Loucy (cell line): ENCODE data around the gene KLHL2.

Source experiments
- H2AFZ ChIP-seq: fragments of 200-600 bp; sonication (generic); 2 replicates; pipeline ENCODE4 v1.6.0; 2016; ENCODE audit warnings: antibody characterized with exemption, mild to moderate bottlenecking, low read length, moderate library complexity
- H3F3A ChIP-seq: fragments of 200-600 bp; 2 replicates; pipeline ENCODE4 v1.6.0; 2016; ENCODE audit warnings: antibody characterized with exemption, low read depth, mild to moderate bottlenecking
- H3K27me3 ChIP-seq: fragments of 200-600 bp; sonication (generic); 2 replicates; pipeline ENCODE4 v1.6.1; 2014; ENCODE audit warnings: low read length, mild to moderate bottlenecking; ENCODE audit not compliant: insufficient read depth, poor library complexity, severe bottlenecking
- H3K36me3 ChIP-seq: fragments of 200-600 bp; sonication (generic); 2 replicates; pipeline ENCODE4 v1.6.1; 2016; ENCODE audit warnings: low read length; ENCODE audit not compliant: insufficient read depth
- H3K4me1 ChIP-seq: fragments of 200-600 bp; sonication (generic); 2 replicates; pipeline ENCODE4 v1.5.1; 2014; ENCODE audit warnings: low read length, mild to moderate bottlenecking; ENCODE audit not compliant: insufficient read depth, poor library complexity, severe bottlenecking
- H3K4me2 ChIP-seq: fragments of 200-600 bp; sonication (generic); 2 replicates; pipeline ENCODE4 v1.6.0; 2014; ENCODE audit warnings: antibody characterized with exemption, low read length, low read depth, mild to moderate bottlenecking; ENCODE audit not compliant: poor library complexity, severe bottlenecking
- H3K4me3 ChIP-seq: fragments of 200-600 bp; sonication (generic); 2 replicates; pipeline ENCODE4 v1.5.1; 2014; ENCODE audit warnings: low read length, mild to moderate bottlenecking, mixed read lengths; ENCODE audit not compliant: poor library complexity, severe bottlenecking
- H3K79me2 ChIP-seq: fragments of 200-600 bp; sonication (generic); 2 replicates; pipeline ENCODE4 v1.6.1; 2014; ENCODE audit warnings: low read length; ENCODE audit not compliant: insufficient read depth
- H3K9ac ChIP-seq: fragments of 200-600 bp; sonication (generic); 2 replicates; pipeline ENCODE4 v1.6.0; 2014; ENCODE audit warnings: mild to moderate bottlenecking, low read depth, low read length, moderate library complexity; ENCODE audit not compliant: poor library complexity, severe bottlenecking
- H3K9me2 ChIP-seq: fragments of 200-600 bp; sonication (generic); replicated peaks from 2 replicates; pipeline ENCODE4 v1.6.1; 2016; ENCODE audit warnings: low read depth, low read length, mixed read lengths
- H3K9me3 ChIP-seq: fragments of 200-600 bp; sonication (generic); 2 replicates; pipeline ENCODE4 v1.6.1; 2014; ENCODE audit warnings: mild to moderate bottlenecking, antibody characterized with exemption, low read length, low read depth; ENCODE audit not compliant: insufficient read depth
- H4K20me1 ChIP-seq: fragments of 200-600 bp; sonication (generic); 2 replicates; pipeline ENCODE4 v1.6.0; 2014; ENCODE audit warnings: antibody characterized with exemption, low read length, mild to moderate bottlenecking; ENCODE audit not compliant: insufficient read depth, poor library complexity, severe bottlenecking
- EZH2phosphoT487 ChIP-seq: fragments of 200-600 bp; IDR thresholded peaks from 2 replicates; pipeline ENCODE4 v1.6.1; 2018; ENCODE audit warnings: antibody characterized with exemption, mild to moderate bottlenecking, moderate library complexity, borderline replicate concordance
- TF ChIP-seq, protein P1 (sequence below): fragments of 200-600 bp; sonication (generic); conservative IDR thresholded peaks from 2 replicates; pipeline ENCODE4 v1.5.1; 2014; ENCODE audit warnings: mild to moderate bottlenecking, antibody characterized with exemption, low read length

The KLHL2 gene

DNA sequence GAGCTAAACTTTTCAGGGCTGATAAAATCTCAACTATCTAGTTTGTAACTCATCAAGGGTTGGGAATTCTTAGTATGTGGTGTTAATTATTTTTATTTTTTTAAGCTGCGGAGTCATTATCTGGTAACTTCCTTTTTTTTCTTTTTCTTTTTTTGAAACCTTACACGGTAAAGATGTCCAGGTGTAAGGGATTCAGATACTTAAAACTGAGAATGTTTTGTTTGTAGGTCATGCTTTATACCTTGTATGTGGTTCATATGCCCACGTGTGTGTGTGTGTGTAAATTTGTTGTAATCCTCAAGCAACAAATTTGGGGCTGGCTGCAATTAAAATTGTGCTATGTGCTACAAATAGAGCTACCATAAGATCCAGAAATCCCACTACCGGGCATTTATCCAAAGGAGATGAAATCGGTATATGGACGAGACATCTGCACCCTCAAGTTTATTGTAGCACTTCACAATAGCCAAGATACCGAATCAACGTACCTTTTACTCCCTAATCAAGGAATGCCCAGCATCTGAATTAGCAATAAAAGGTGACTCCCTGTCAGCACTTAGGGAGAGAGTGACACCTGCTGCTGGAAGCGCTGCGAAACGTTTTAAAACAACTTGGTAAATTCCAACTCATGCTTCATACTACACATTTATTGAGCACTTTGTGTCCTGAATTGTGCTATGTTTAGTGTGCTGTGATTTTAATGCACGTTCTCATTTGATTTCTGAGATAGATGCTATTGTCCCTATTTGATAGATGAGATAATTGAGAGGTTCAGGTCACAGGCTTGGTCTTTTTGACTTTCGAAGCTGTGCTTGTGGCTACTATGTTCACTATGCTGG lies 136.2 kb downstream of the KLHL2 start:
- Histone ChIP-seq H3K9me2 (no peaks in the 10 kb centered on the region), H2AFZ (no peak overlapping the region), H4K20me1 (peaks cover 49% of the 10 kb centered on the region), H3F3A (peaks cover 18% of the 10 kb centered on the region; the same call in 1 of the 2 replicates), H3K79me2 (peaks cover 25% of the 10 kb centered on the region), H3K9ac (no peak overlapping the region), H3K27me3 (no peaks in the 10 kb centered on the region), H3K36me3 (peaks cover 47% of the 10 kb centered on the region), H3K4me1 (peaks cover 12% of the 10 kb centered on the region), H3K9me3 (no peaks in the 10 kb centered on the region), H3K4me2 (no peak overlapping the region), H3K4me3 (no peak overlapping the region)
- TF ChIP-seq, protein P1, sequence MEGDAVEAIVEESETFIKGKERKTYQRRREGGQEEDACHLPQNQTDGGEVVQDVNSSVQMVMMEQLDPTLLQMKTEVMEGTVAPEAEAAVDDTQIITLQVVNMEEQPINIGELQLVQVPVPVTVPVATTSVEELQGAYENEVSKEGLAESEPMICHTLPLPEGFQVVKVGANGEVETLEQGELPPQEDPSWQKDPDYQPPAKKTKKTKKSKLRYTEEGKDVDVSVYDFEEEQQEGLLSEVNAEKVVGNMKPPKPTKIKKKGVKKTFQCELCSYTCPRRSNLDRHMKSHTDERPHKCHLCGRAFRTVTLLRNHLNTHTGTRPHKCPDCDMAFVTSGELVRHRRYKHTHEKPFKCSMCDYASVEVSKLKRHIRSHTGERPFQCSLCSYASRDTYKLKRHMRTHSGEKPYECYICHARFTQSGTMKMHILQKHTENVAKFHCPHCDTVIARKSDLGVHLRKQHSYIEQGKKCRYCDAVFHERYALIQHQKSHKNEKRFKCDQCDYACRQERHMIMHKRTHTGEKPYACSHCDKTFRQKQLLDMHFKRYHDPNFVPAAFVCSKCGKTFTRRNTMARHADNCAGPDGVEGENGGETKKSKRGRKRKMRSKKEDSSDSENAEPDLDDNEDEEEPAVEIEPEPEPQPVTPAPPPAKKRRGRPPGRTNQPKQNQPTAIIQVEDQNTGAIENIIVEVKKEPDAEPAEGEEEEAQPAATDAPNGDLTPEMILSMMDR = peak; percentile 69
- no peak for TF ChIP-seq EZH2phosphoT487

DNA sequence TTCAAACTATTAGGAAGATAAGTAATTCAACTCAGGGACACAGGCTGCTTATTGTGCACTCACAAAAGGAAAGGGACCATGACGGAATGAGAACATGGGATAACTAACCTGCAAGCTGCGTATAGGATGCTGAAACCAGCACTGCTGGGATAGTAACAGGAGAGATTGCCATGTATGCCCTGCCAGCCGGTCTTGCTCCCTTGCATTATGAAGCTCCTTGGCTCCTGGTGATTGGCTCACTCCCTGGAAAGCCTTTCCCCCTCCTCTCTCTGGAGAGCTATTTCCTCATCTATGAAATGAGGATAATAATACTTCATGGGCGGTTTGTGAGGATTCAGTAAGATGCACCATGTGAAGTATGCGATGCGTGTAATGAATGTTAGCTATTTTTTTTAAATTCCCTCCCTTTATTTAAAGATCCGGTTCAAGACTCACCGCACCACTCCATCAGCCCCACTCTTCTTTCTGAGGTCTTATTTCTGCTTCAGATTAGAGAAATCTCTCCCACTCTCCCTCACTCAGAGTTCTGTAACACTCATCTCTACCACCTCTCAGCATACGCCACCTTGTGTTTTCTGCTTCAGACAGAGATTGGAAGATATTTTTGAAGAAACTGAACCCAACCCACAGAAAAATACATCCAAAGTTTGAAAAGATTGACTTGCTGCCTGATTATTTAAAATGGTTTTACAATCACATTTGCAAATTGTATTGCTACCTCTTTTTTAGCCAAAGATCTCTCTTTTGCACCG lies 138.5 kb downstream of the KLHL2 start:
- Histone ChIP-seq H3K9me3 (no peaks in the 10 kb centered on the region), H3K36me3 (peaks cover 24% of the 10 kb centered on the region; the same call in 1 of the 2 replicates)
- no peak for TF ChIP-seq EZH2phosphoT487
- TF ChIP-seq, protein P1 = peak; percentile 31

DNA sequence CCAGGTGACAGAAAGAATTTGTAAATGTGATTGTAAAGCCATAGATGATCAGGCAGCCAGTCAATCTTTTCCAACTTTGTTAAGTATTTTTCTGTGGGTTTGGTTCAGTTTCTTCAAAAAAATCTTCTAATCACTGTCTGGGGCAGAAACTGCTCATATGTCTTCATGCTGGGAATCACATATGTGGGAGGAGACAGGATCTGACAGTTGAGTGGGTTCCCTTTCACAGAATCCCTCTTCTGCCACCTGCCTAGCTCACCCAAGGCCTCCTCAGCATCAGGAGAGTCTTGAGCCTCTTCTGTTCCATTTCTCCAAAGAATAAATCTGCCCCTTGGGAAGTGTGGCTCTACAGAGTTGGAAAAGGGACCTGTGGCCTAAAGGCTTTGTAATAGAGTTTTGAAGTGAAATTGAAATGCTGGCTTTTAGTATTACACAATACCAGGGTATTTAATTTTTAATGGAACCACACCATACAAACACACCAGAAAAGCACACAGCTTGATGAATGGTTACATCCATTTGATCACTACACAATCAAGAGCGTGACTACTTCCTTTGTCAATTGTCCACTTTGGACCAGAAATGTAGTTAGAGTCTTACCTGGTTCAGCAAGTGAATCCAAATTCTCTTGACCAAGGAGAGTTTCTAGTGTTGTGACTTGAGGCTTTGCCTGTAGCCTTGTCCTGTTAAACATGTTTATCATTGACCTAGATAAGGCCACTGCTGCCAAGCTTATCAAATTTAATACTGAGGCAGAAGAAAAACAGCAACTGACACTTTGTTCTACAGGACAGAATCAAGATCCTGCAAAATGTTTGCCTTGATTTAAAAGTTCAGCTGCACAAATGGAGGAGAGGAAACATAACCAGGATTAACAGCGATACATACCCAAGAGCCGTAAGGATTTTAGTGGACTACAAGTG lies 140.5 kb downstream of the KLHL2 start:
- H3K9me3 ChIP-seq = no peaks in the 10 kb centered on the region
- H3K4me3 ChIP-seq = no peak overlapping the region
- no peak for TF ChIP-seq EZH2phosphoT487
- TF ChIP-seq, protein P1 = no peak
- H4K20me1 ChIP-seq = peaks cover 8% of the 10 kb centered on the region
- no peaks in the 10 kb centered on the region for H3K4me1 ChIP-seq
- no peak overlapping the region for H3K4me2 ChIP-seq
- no peak overlapping the region for H2AFZ ChIP-seq
- peaks cover 7% of the 10 kb centered on the region; the same call in 1 of the 2 replicates for H3K36me3 ChIP-seq
- H3K9me2 ChIP-seq = no peaks in the 10 kb centered on the region
- H3K79me2 ChIP-seq = no peaks in the 10 kb centered on the region
- no peak overlapping the region for H3K9ac ChIP-seq
- H3F3A ChIP-seq = peaks cover 9% of the 10 kb centered on the region; the same call in 1 of the 2 replicates
- no peaks in the 10 kb centered on the region for H3K27me3 ChIP-seq

More for the DNA sequence above, 138.5 kb downstream of the KLHL2 start:
- peaks cover 26% of the 10 kb centered on the region for H4K20me1 ChIP-seq
- no peak overlapping the region for H3K9ac ChIP-seq
- H3K27me3 ChIP-seq = no peaks in the 10 kb centered on the region
- H3K9me2 ChIP-seq = no peaks in the 10 kb centered on the region
- peaks cover 18% of the 10 kb centered on the region; the same call in 1 of the 2 replicates for H3F3A ChIP-seq
- H3K4me2 ChIP-seq = no peak overlapping the region
- no peak overlapping the region for H2AFZ ChIP-seq
- no peaks in the 10 kb centered on the region for H3K4me1 ChIP-seq
- H3K4me3 ChIP-seq = no peak overlapping the region
- 0 out of 2 replicates have a peak, but pooled peaks cover 3% of the 10 kb centered on the region for H3K79me2 ChIP-seq
